ENCODE data around the gene ZNF778. TPM values are rescaled to one million over a fixed set of nuclear protein-coding genes. Genes with fewer than 3 reads are reported as not detected.

Gene ZNF778
- total RNA-seq, 4 donors from 2014 or later = 3.4 to 10.7 (median 6.5) TPM

DNA sequence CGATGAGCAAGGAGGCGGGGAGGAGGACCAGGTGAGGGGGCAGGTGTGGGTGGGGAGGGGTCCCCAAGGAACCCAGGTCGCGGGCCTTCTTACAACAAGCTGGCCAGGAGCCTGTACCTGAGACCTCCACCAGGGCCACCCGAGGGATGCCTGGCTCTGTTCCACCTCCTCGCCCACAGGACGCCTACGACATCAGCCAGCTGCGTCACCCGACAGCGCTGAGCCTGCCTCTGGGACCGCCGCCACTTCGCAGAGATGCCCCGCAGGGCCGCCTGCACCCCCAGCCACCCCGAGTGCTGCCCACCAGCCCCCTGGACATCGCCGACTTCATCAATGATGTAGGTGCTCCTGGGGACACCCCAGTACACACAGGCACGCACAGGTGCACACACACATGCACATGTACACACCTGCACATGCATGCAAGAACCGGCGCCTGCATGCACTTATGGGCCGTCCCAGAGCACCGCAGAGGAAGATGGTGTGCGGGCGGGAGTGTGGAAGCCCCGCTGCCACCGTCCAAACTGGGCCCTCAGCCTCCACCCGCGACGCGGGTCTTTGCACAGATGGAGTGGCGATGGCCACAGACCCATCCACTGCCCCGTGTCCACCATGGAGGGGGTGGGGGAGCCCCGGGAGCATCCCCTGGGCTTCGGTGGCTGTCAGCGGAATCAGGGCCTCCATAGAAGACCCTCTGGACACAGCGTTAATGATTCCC lies 23.8 kb upstream of the ZNF778 start:
- H3K4me1 ChIP-seq = peaks cover 8 to 18% (median 8%) of the 10 kb centered on the region in 3 donors
- intact Hi-C loops (cut with DNase I) = no loop called here
- H3K27ac ChIP-seq = no peak overlapping the region
- 36 to 59% methylated on average over 4 to 15 of the region's 38 CpGs for WGBS, 2 donors
- peak overlapping the region in 1 of 4 donors; percentile 23 for H3K4me3 ChIP-seq
- peaks cover 0 to 46% (median 1%) of the 10 kb centered on the region in 4 donors for H3K27me3 ChIP-seq
- no peak for TF ChIP-seq POLR2A (IDR thresholded peaks at IDR 0.05)
- TF ChIP-seq, protein P1, sequence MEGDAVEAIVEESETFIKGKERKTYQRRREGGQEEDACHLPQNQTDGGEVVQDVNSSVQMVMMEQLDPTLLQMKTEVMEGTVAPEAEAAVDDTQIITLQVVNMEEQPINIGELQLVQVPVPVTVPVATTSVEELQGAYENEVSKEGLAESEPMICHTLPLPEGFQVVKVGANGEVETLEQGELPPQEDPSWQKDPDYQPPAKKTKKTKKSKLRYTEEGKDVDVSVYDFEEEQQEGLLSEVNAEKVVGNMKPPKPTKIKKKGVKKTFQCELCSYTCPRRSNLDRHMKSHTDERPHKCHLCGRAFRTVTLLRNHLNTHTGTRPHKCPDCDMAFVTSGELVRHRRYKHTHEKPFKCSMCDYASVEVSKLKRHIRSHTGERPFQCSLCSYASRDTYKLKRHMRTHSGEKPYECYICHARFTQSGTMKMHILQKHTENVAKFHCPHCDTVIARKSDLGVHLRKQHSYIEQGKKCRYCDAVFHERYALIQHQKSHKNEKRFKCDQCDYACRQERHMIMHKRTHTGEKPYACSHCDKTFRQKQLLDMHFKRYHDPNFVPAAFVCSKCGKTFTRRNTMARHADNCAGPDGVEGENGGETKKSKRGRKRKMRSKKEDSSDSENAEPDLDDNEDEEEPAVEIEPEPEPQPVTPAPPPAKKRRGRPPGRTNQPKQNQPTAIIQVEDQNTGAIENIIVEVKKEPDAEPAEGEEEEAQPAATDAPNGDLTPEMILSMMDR (IDR thresholded peaks at IDR 0.05) = no peak
- DNase-seq = no peak
- H3K36me3 ChIP-seq = no peaks in the 10 kb centered on the region
- H3K9me3 ChIP-seq = no peaks in the 10 kb centered on the region

DNA sequence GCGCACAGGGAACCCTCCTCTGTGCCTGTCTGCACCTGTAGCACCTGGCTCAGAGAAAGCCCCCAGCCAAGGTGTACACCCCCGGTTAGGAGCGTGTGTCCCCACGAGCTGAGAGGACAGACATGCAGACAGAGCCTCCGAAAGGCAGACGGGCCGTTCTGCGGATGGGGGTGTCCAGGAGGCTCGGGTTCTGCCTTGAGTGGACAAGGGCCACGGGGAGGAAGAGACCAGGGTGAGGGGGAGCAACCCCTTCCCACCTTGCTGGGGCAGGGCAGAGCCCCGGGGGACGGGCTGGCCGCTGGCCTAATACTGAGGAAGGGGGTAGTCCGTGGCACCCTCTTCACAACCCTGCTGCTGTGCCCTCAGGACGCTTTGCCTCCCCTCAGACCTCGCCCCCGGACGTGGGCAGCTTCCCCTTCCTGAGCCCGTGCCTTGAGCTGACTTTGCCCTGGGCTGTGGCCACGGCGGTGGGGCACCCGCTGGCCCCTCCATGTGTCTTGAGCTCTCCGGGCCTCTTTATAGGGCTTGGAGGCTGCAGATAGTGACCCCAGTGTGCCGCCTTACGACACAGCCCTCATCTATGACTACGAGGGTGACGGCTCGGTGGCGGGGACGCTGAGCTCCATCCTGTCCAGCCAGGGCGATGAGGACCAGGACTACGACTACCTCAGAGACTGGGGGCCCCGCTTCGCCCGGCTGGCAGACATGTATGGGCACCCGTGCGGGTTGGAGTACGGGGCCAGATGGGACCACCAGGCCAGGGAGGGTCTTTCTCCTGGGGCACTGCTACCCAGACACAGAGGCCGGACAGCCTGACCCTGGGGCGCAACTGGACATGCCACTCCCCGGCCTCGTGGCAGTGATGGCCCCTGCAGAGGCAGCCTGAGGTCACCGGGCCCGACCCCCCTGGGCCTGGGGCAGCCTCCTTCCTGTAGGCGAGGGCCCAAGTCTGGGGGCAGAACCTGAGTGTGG lies 22.9 kb upstream of the ZNF778 start:
- H3K27ac ChIP-seq = no peak overlapping the region
- H3K36me3 ChIP-seq = no peaks in the 10 kb centered on the region
- TF ChIP-seq POLR2A (IDR thresholded peaks at IDR 0.05) = no peak
- TF ChIP-seq, protein P1 (IDR thresholded peaks at IDR 0.05) = no peak
- intact Hi-C loops (cut with DNase I) = no loop called here
- 50% methylated on average over 7 of the region's 45 CpGs; no CpG with 5 or more reads in 1 of the 2 donors for WGBS, 2 donors
- no peak overlapping the region for H3K4me3 ChIP-seq
- H3K27me3 ChIP-seq = peaks cover 4 to 55% (median 7%) of the 10 kb centered on the region in 4 donors
- no peak for DNase-seq
- H3K9me3 ChIP-seq = no peaks in the 10 kb centered on the region
- H3K4me1 ChIP-seq = peaks cover 8 to 18% (median 8%) of the 10 kb centered on the region in 3 donors

DNA sequence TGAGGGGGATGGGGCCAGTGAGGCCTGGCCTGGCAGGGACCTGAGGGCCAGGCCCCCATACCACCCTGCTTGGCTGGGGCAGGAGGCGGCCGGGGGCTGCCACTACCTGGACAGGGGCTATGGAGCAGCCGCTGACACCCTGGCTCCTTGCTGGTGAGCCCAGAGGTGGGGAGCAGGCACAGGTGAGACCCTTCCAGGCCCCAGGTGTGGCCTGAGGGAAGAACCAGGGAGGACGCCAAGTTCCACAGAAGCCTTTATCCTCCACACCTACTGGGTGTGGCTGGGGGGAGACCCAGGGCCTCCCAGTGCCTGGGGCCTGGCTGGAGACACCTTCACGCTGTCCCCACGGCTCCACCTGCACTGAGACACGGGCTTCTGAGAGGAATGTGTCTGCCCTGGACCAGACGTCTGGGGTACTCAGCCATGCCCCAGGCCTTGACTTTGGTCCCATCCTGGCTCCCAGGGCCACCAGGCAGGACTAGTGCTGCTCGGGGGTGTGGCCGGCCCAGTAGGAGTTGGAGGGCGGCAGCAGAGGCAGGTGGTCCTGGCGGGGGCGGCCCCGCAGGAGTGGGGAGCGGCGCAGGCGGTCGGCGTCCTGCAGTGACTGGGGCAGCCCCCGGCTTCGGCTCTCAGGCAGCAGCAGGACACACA lies 21.9 kb upstream of the ZNF778 start:
- no peak overlapping the region for H3K27ac ChIP-seq
- no peak for DNase-seq
- TF ChIP-seq POLR2A (IDR thresholded peaks at IDR 0.05) = no peak
- TF ChIP-seq, protein P1 (IDR thresholded peaks at IDR 0.05) = no peak
- no peaks in the 10 kb centered on the region for H3K9me3 ChIP-seq
- peaks cover 14 to 27% (median 14%) of the 10 kb centered on the region in 3 donors for H3K4me1 ChIP-seq
- H3K36me3 ChIP-seq = no peaks in the 10 kb centered on the region
- WGBS, 2 donors = 83 to 88% methylated on average over 1 to 5 of the region's 21 CpGs
- no peak overlapping the region for H3K4me3 ChIP-seq
- H3K27me3 ChIP-seq = peaks cover 11 to 65% (median 16%) of the 10 kb centered on the region in 4 donors
- intact Hi-C loops (cut with DNase I) = no loop called here

DNA sequence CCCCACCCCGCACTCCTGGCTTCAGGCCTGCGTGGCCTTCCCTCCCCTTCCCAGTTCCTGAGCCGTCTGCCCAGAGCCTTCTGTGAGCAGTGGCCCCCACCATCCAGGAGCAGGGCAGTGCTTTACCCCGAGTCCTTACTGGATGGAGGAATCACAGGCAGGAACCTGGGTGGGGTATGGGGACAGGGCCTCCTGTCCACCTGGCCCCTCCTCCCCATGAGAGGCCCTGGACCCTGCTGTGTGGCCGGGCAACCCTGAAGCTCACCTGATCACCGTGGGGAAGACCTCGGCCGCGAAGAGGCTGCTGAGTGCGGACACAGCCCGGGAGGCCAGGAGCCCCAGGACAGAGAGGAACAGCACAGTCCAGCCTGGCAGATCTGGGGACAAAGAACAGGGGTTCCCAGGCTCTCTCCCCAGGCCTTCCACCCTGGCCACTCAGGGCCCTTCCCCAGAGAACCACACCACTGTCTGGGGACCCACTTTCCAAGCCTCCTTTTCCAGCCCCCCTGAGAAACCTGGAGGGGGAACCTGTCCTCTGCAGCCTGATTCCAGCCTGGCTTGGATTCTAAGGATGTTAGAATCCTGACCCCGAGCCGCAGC lies 20.4 kb upstream of the ZNF778 start:
- intact Hi-C loops (cut with DNase I) = no loop called here
- peaks cover 8 to 33% (median 16%) of the 10 kb centered on the region in 3 donors for H3K4me1 ChIP-seq
- no peak for TF ChIP-seq POLR2A (IDR thresholded peaks at IDR 0.05)
- TF ChIP-seq, protein P1 (IDR thresholded peaks at IDR 0.05) = no peak
- no peaks in the 10 kb centered on the region for H3K9me3 ChIP-seq
- 72 to 77% methylated on average over 2 to 8 of the region's 13 CpGs for WGBS, 2 donors
- no peak overlapping the region for H3K4me3 ChIP-seq
- H3K27ac ChIP-seq = no peak overlapping the region
- peaks cover 11 to 68% (median 18%) of the 10 kb centered on the region in 4 donors for H3K27me3 ChIP-seq
- no peak for DNase-seq
- H3K36me3 ChIP-seq = no peaks in the 10 kb centered on the region
